PC-3 (cell line): Measurements from ENCODE around the gene CMTM2. TPM values are rescaled to one million over a fixed set of nuclear protein-coding genes. Genes with fewer than 3 reads are reported as not detected.

ENCODE experiments used
- ATAC-seq: fragments of 200-7000 bp; cut with Tn5 transposase; 2 replicates; pipeline ENCODE4 v1.9.1; 2020; ENCODE audit warnings: mild to moderate bottlenecking, moderate library complexity
- BruUV-seq: library from RNA; stranded (reverse); fragments of 400-500 nt; replicated peaks from 2 replicates; lab custom pipeline; 2021; lab: Mats Ljungman, UMichigan
- CTCF ChIA-PET: fragments of 300-600 bp; sonication (Branson Sonifier 250); formaldehyde crosslinking; loops from one replicate; lab custom pipeline; 2022; ENCODE audit warnings: antibody characterized with exemption; lab: Charles Lee
- POLR2A ChIA-PET: fragments of 300-600 bp; sonication (Branson Sonifier 250); formaldehyde crosslinking; loops from one replicate; lab custom pipeline; 2022; ENCODE audit warnings: antibody characterized with exemption; ENCODE audit not compliant: unreplicated experiment; lab: Charles Lee
- DNase-seq: peaks from one replicate; pipeline ENCODE4 v3.0.0-alpha.2; 2015
- H2AFZ ChIP-seq: fragments of 300-600 bp; sonication (generic); 2 replicates; pipeline ENCODE4 v1.6.0; 2016; ENCODE audit warnings: antibody characterized with exemption, low read length
- H3F3A ChIP-seq: fragments of 300-600 bp; sonication (generic); one replicate; pipeline ENCODE4 v1.6.0; 2017; ENCODE audit warnings: antibody characterized with exemption, low read length, control low read depth, mild to moderate bottlenecking; ENCODE audit not compliant: unreplicated experiment
- H3K27ac ChIP-seq: fragments of 300-600 bp; sonication (generic); 2 replicates; pipeline ENCODE4 v1.5.1; 2016; ENCODE audit warnings: mild to moderate bottlenecking, low read length
- H3K27me3 ChIP-seq: fragments of 300-600 bp; sonication (generic); 2 replicates; pipeline ENCODE4 v1.6.1; 2016; ENCODE audit warnings: low read length, mixed read lengths
- H3K36me3 ChIP-seq: fragments of 300-600 bp; sonication (generic); 2 replicates; pipeline ENCODE4 v1.6.1; 2016; ENCODE audit warnings: low read depth, mixed run types, low read length, mixed read lengths
- H3K4me1 ChIP-seq: fragments of 300-600 bp; sonication (generic); 2 replicates; pipeline ENCODE4 v1.5.1; 2016; ENCODE audit warnings: low read length; ENCODE audit not compliant: insufficient read depth
- H3K4me2 ChIP-seq: fragments of 300-600 bp; sonication (generic); 2 replicates; pipeline ENCODE4 v1.6.0; 2016; ENCODE audit warnings: low read length
- H3K4me3 ChIP-seq: fragments of 300-600 bp; sonication (generic); 2 replicates; pipeline ENCODE4 v1.5.1; 2016; ENCODE audit warnings: mild to moderate bottlenecking, low read length, mixed read lengths
- H3K79me2 ChIP-seq: fragments of 300-600 bp; sonication (generic); 2 replicates; pipeline ENCODE4 v1.6.1; 2017; ENCODE audit warnings: low read length, mixed read lengths
- H3K9ac ChIP-seq: fragments of 300-600 bp; sonication (generic); 2 replicates; pipeline ENCODE4 v1.6.0; 2016; ENCODE audit warnings: mild to moderate bottlenecking, low read length
- H3K9me2 ChIP-seq: fragments of 300-600 bp; sonication (generic); replicated peaks from 2 replicates; pipeline ENCODE4 v1.6.1; 2016; ENCODE audit warnings: mixed run types, low read length, mixed read lengths
- H3K9me3 ChIP-seq: fragments of 300-600 bp; sonication (generic); 2 replicates; pipeline ENCODE4 v1.6.1; 2016; ENCODE audit warnings: low read length, mixed read lengths
- H4K20me1 ChIP-seq: fragments of 300-600 bp; sonication (generic); 2 replicates; pipeline ENCODE4 v1.6.1; 2016; ENCODE audit warnings: low read length, mixed read lengths
- CTCF ChIP-seq: fragments of 300-600 bp; sonication (generic); conservative IDR thresholded peaks from 2 replicates; pipeline ENCODE4 v1.5.1; 2017; ENCODE audit warnings: antibody characterized with exemption, low read depth, mild to moderate bottlenecking, low read length
- EZH2 ChIP-seq: fragments of 300-600 bp; sonication (generic); IDR thresholded peaks from one replicate; pipeline ENCODE4 v1.6.1; 2017; ENCODE audit warnings: antibody characterized with exemption, mild to moderate bottlenecking, low read length; ENCODE audit not compliant: unreplicated experiment
- EZH2phosphoT487 ChIP-seq: fragments of 300-600 bp; sonication (generic); IDR thresholded peaks from 2 replicates; pipeline ENCODE4 v1.6.1; 2018; ENCODE audit warnings: mild to moderate bottlenecking, antibody characterized with exemption, low read length, borderline replicate concordance
- intact Hi-C: fragments of 100-400 bp; cut with micrococcal nuclease; formaldehyde crosslinking; loops from 2 replicates; pipeline ENCODE4 v1.9.0; 2023
- total RNA-seq: library from RNA; depleted of rRNA; stranded (reverse); fragments of >200 nt; gene quantifications from 2 replicates; pipeline ENCODE4 v1.2.3, GENCODE V29; 2014

Gene CMTM2
- total RNA-seq, 1 experiment from 2014 or later: not detected

GRCh38 chr16:66560107-66560506, 19.2 kb upstream of the CMTM2 start:
- ATAC-seq (no peak), DNase-seq (no peak)
- no peak overlapping the region for H2AFZ ChIP-seq
- H3K27me3 ChIP-seq: no peaks in the 10 kb centered on the region
- POLR2A ChIA-PET: no interaction called here
- CTCF ChIA-PET: no interaction called here
- no TSS peak for BruUV-seq
- H3K4me3 ChIP-seq: no peak overlapping the region
- no peaks in the 10 kb centered on the region for H3F3A ChIP-seq
- H3K9me3 ChIP-seq: no peaks in the 10 kb centered on the region
- intact Hi-C loops: no loop called here
- H3K27ac ChIP-seq: no peak overlapping the region
- H3K79me2 ChIP-seq: peaks cover 5% of the 10 kb centered on the region; the same call in 1 of the 2 replicates
- no peaks in the 10 kb centered on the region for H3K36me3 ChIP-seq
- H4K20me1 ChIP-seq: no peaks in the 10 kb centered on the region
- H3K4me1 ChIP-seq: no peaks in the 10 kb centered on the region
- H3K9ac ChIP-seq: no peak overlapping the region
- H3K4me2 ChIP-seq: no peak overlapping the region
- no peaks in the 10 kb centered on the region for H3K9me2 ChIP-seq
- no peak for TF ChIP-seq EZH2phosphoT487
- TF ChIP-seq CTCF: no peak
- no peak for TF ChIP-seq EZH2

DNA sequence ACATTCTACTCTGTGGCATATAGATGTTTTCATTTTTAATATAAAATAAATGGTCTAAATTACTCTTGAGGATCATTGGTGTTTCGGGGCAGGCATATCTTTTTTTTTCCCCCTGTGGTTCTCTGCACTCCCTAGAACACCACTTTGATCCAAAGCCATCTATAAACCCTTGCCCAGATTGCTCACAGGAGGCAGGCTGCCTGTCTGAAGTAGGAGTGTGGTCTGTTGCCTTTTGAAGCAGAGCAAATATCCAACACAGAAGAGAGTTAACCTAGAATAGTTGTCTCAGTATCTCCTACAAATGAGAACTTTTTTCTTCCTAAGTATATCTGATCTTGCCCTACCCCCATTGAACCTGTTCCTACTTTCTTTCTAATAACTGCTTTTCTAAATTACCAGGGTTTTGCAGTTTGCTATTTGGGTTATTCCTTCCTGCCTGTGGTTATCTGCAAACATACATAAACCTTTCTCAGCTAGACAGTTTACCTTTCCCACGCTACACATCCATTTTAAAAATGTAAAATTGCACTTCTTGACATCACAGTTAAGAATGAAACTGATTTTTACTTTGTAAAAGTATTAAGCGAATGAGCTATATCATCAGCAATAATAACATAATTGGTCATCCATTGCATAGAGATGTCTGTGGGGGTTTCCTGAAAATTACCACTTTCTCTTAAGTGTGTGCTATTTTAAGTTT, 17.7 kb upstream of the CMTM2 start:
- POLR2A ChIA-PET: interaction anchor here (0.7 kb wide), 2 partner anchors 25 to 495 kb away, joined by 3 to 7 read pairs; no protein-coding TSS in a partner anchor

More for the DNA sequence above, 17.7 kb upstream of the CMTM2 start:
- no peaks in the 10 kb centered on the region for H3F3A ChIP-seq
- no peak for TF ChIP-seq EZH2phosphoT487
- no peak for TF ChIP-seq EZH2
- TF ChIP-seq CTCF: no peak
- CTCF ChIA-PET: interaction anchor here (0.7 to 1.0 kb wide), 2 partner anchors 153 to 312 kb away, joined by 4 read pairs; no protein-coding TSS in a partner anchor
- H3K4me3 ChIP-seq: no peak overlapping the region
- H3K9me3 ChIP-seq: no peaks in the 10 kb centered on the region
- H3K9ac ChIP-seq: peak overlapping the region; percentile 17; the same call in 1 of the 2 replicates
- H3K4me2 ChIP-seq: no peak overlapping the region
- no TSS peak for BruUV-seq
- no peaks in the 10 kb centered on the region for H3K36me3 ChIP-seq
- no peaks in the 10 kb centered on the region for H3K9me2 ChIP-seq
- ATAC-seq: no peak
- H3K79me2 ChIP-seq: no peaks in the 10 kb centered on the region
- H4K20me1 ChIP-seq: no peaks in the 10 kb centered on the region
- intact Hi-C loops: loop anchor here (2.0 kb wide), 1 partner anchor 43 kb away; the partner anchor contains the start of gene CMTM3
- peak overlapping the region; percentile 46 for H3K27ac ChIP-seq
- H3K27me3 ChIP-seq: no peaks in the 10 kb centered on the region
- DNase-seq: no peak
- H3K4me1 ChIP-seq: no peaks in the 10 kb centered on the region
- H2AFZ ChIP-seq: no peak overlapping the region
